ENCODE data around the gene DAPK3. TPM values are rescaled to one million over a fixed set of nuclear protein-coding genes. Genes with fewer than 3 reads are reported as not detected.

DAPK3 gene
- total and polyA plus RNA-seq, 2 experiments from 2014 or later = 103 to 140 TPM

- Histone ChIP-seq H3K27me3 (no peaks in the 10 kb centered on the region), H3K4me3 (no peak overlapping the region), H3K9me3 (ENCODE audit: low read depth) (no peaks in the 10 kb centered on the region), H2AFZ (no peak overlapping the region), H3K27ac (no peak overlapping the region), H3K9me2 (replicated peaks; ENCODE audit: insufficient read depth) (no peaks in the 10 kb centered on the region), H3K36me3 (replicated peaks; ENCODE audit: insufficient read depth, low read depth) (no peaks in the 10 kb centered on the region), H3K4me2 (no peak overlapping the region), H3K79me2 (peaks cover 21% of the 10 kb centered on the region), H3K4me1 (ENCODE audit: insufficient read depth) (no peaks in the 10 kb centered on the region), H4K20me1 (ENCODE audit: insufficient read depth, poor library complexity, severe bottlenecking) (peaks cover 9% of the 10 kb centered on the region)
- no peak for TF ChIP-seq EZH2phosphoT487 (IDR thresholded peaks at IDR 0.05; ENCODE audit: low read depth, severe bottlenecking, unreplicated experiment)
- TF ChIP-seq, protein P1, sequence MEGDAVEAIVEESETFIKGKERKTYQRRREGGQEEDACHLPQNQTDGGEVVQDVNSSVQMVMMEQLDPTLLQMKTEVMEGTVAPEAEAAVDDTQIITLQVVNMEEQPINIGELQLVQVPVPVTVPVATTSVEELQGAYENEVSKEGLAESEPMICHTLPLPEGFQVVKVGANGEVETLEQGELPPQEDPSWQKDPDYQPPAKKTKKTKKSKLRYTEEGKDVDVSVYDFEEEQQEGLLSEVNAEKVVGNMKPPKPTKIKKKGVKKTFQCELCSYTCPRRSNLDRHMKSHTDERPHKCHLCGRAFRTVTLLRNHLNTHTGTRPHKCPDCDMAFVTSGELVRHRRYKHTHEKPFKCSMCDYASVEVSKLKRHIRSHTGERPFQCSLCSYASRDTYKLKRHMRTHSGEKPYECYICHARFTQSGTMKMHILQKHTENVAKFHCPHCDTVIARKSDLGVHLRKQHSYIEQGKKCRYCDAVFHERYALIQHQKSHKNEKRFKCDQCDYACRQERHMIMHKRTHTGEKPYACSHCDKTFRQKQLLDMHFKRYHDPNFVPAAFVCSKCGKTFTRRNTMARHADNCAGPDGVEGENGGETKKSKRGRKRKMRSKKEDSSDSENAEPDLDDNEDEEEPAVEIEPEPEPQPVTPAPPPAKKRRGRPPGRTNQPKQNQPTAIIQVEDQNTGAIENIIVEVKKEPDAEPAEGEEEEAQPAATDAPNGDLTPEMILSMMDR (IDR thresholded peaks at IDR 0.05; ENCODE audit: poor library complexity) = no peak
- TF ChIP-seq EZH2 (IDR thresholded peaks at IDR 0.05; ENCODE audit: borderline replicate concordance) = no peak
- DNase-seq (ENCODE audit: low spot score) = no peak
- WGBS (ENCODE audit: low lambda C conversion rate, missing lambda C conversion rate) = 95% methylated on average over 24 of the region's 24 CpGs
Observed at GRCh38 chr19:3961007-3961406, 9.9 kb downstream of the DAPK3 start.

DNA sequence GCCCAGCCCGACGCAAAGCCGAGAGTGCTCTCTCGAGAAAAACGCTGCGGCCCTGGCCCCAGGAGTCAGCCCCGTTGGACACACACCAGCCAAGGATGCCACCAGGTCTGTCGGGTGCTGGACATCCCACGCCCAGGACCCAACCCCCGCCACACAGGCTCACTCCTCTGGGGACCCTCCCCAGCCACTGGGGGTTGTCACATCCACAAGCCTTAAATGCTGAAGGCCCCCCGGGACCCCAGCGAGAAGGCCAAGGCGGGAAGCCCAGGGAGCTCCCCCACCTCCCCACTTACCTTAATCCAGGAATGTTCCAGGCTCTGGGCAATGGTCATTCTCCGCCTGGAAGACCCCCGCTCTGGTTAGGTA lies 11.2 kb downstream of the DAPK3 start:
- Histone ChIP-seq H3K4me3 (no peak overlapping the region), H3K27me3 (no peaks in the 10 kb centered on the region), H2AFZ (no peak overlapping the region), H3K36me3 (replicated peaks; ENCODE audit: insufficient read depth, low read depth) (no peaks in the 10 kb centered on the region), H3K9me2 (replicated peaks; ENCODE audit: insufficient read depth) (no peaks in the 10 kb centered on the region), H3K4me1 (ENCODE audit: insufficient read depth) (no peaks in the 10 kb centered on the region), H3K79me2 (peaks cover 10% of the 10 kb centered on the region), H3K4me2 (no peak overlapping the region), H3K27ac (no peak overlapping the region), H3K9me3 (ENCODE audit: low read depth) (no peaks in the 10 kb centered on the region), H4K20me1 (ENCODE audit: insufficient read depth, poor library complexity, severe bottlenecking) (no peaks in the 10 kb centered on the region)
- TF ChIP-seq EZH2 (IDR thresholded peaks at IDR 0.05; ENCODE audit: borderline replicate concordance) = no peak
- TF ChIP-seq, protein P1 (IDR thresholded peaks at IDR 0.05; ENCODE audit: poor library complexity) = no peak
- 97% methylated on average over 15 of the region's 15 CpGs for WGBS (ENCODE audit: low lambda C conversion rate, missing lambda C conversion rate)
- DNase-seq (ENCODE audit: low spot score) = no peak

DNA sequence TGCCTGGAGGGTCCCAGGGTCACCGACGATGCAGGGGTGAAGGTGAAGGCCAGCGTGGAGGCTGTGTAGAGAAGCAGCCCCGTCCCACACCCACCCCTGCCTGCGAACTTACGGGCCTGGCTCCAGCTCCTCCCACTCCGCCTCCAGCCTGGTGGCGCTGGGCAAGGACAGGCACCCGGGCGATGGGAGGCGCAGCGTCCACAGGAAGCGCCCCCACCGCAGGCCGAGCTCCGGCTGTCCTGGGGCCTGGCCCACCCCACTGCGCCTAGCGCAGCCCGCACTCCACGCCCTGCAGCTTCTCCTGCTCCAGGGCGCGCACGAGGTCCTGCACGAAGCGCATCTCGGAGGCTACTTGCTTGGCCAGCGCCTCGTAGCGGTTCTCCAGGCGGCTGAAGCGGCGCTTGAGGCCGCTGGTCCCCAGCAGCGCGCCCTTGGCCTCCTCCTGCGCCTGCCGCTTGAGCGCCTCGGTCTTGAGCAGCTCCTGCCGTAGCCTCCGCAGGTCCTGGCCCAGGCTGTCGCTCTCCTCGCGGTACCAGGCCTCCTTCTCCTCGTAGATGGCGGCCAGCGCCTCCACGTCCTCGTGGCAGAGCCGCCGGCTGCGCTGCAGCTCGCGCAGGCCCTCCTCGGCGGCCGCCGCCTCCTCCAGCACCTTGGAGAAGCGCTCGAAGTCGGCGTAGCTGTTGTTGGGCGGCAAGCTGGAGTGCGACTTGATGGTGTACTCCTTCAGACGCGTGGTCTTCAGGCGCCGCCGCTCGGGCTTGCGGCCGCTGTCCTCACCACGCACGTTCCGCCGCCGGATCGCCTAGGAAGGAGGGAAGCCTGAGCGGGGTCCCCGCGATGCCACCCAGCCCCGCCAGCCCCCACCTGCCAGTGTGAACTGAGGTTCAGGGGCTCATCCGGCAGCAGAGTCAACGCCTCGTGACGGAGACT lies 11.8 kb downstream of the DAPK3 start:
- Histone ChIP-seq H3K4me3 (no peak overlapping the region), H3K27ac (no peak overlapping the region), H3K27me3 (no peaks in the 10 kb centered on the region), H3K9me3 (ENCODE audit: low read depth) (no peaks in the 10 kb centered on the region), H4K20me1 (ENCODE audit: insufficient read depth, poor library complexity, severe bottlenecking) (no peaks in the 10 kb centered on the region), H3K4me1 (ENCODE audit: insufficient read depth) (no peaks in the 10 kb centered on the region), H2AFZ (no peak overlapping the region), H3K36me3 (replicated peaks; ENCODE audit: insufficient read depth, low read depth) (no peaks in the 10 kb centered on the region), H3K4me2 (no peak overlapping the region), H3K79me2 (peaks cover 6% of the 10 kb centered on the region), H3K9me2 (replicated peaks; ENCODE audit: insufficient read depth) (no peaks in the 10 kb centered on the region)
- WGBS (ENCODE audit: low lambda C conversion rate, missing lambda C conversion rate) = 98% methylated on average over 64 of the region's 86 CpGs
- DNase-seq (ENCODE audit: low spot score) = no peak
- TF ChIP-seq EZH2 (IDR thresholded peaks at IDR 0.05; ENCODE audit: borderline replicate concordance) = no peak
- TF ChIP-seq, protein P1 (IDR thresholded peaks at IDR 0.05; ENCODE audit: poor library complexity) = no peak

Measured in hepatocyte (in vitro differentiated cells).